HG03103 (cell line): ENCODE measurements around the gene EPHA7.

Experiments used
- ATAC-seq: cut with Tn5 transposase; IDR thresholded peaks from one replicate; pipeline ENCODE4 v1.9.1; 2021; ENCODE audit warnings: low read depth; ENCODE audit not compliant: unreplicated experiment

Gene EPHA7

DNA sequence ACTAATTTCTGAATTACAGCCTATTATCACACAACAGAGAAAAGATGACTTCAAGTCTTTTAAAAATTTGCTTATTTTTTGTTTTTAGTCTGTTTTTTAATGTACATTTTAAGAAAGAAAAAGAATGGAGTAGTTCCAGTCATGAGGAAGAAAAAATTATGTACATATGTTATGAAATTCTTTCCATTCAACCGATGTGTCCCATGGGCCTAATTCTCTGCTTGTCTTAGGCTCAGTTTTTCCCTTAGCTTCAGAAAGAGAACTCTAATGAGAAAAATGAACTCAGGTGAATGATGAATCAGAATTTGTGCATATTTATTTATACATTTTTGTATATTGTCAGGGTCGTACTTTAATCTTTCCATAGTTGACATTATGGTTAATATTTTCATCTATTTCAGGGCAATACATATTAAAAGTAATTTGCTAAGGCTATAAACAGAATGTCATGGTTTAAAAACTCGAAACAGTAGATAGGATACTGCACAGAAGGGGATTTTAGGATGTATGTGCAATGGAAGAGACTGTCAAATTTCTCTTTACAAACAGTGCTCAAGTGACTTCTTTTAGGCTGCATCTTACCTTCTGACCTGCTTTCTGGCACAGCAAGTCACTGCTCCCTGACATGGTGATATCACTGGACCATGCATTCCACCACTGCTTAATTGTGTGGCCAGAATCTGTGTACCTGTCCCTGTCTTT, 153.1 kb downstream of the EPHA7 start:
- no peak for ATAC-seq

DNA sequence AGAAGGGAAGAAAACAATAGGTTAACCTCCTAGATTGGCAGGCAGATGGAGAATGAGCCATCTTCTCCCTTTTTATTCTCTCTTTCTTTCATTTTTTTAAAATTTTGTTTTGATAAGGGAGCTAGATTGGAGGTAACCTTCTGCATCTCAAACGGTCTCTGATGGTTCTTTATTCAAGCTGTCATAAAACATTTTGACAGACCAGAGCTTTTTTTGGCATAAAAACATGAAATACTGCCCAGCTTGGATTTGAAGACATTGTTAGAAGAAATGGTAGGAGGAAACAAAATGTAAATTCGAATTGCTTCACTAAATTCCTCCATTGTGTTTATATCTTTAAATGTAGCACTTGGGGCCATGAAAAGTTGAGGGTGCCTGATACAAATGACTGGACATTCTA, 158.5 kb downstream of the EPHA7 start:
- ATAC-seq, result no peak

- no peak for ATAC-seq
These were observed 160.0 kb downstream of the EPHA7 start for GRCh38 chr6:93259332-93259731.

GRCh38 chr6:93252930-93253329, 166.4 kb downstream of the EPHA7 start:
- ATAC-seq, result no peak

- no peak for ATAC-seq
These were observed 170.7 kb downstream of the EPHA7 start for GRCh38 chr6:93248631-93249030.

DNA sequence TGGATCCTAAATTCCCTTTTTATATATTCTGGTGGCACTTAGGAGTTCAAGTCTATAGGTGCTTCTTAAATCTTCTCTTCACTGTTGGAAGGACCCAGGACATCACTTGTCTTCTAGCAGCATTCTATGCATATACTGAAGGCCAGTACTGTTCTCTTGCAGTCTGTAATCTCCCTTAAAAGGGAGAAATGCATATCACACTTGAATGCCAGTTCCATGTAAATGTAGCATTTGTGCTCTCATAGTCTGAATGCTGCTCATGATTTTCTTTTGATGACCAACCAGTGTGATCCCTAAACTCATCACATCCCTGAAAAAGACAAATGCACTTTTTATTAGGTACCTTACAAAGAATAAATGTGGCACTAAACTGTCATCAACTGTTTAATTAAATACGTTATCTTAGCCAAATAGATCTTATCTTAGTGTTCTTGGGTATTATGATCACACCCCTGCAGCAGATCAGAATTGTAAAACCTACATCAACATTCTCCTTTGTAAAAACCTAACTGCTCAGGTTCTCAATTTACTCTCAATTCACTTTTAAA, 176.1 kb downstream of the EPHA7 start:
- no peak for ATAC-seq

DNA sequence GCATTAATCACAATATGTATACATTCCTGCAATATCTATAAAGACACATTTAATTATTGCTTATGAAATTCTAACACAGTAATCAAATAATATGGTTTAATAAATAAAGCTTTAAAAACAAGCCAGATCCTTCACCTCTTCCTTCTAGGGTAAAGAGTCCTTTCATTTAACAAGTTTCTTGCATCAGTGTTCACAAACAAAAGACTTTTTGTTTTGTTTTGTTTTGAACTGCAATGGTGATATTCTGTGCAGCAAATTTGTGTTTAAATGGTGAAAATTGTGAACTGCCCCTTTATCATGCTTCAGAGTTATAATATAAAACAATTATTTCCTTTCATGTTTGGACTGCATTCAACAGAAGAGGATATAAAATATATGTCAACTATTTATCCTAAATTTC, 177.3 kb downstream of the EPHA7 start:
- ATAC-seq, result no peak

DNA sequence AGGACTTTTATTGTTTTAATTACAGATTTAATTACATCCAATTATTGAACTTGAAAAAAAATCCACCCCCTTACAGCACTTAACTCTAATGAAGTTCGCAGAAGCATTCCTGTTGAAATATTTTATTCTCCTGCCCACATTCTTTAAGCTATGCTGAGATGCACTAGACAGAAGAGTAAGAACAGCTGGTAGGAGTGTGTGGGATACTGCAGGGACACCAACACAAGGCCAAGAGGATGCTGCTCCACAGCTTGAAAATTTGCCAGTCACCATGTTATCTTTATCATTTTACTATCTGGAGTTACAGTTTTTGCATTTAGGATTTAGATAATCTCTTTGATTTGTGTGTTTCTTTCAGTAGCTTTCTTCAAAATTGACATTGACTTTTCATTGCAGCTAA, 180.7 kb downstream of the EPHA7 start:
- no peak for ATAC-seq

- ATAC-seq, result no peak
These were observed 183.6 kb downstream of the EPHA7 start for GRCh38 chr6:93235775-93236174.

DNA sequence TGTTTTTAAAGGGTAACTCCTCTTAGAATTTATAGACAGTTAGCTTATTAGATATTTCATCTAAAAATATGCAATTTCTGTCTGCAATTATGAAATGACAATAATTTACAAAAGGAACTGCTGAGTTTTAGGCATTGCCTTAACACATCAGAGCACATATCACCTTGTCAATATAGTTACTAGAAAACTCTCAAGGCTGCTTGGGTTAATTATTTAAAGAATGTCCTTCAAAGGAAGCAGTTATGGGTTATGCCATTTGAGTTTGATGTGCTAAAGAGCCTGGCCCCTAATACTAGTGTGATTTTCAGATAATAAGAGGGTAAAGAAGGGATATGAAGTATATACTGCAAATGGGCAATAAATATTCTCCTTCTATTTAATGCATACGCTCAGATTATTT, 192.5 kb downstream of the EPHA7 start:
- no peak for ATAC-seq

DNA sequence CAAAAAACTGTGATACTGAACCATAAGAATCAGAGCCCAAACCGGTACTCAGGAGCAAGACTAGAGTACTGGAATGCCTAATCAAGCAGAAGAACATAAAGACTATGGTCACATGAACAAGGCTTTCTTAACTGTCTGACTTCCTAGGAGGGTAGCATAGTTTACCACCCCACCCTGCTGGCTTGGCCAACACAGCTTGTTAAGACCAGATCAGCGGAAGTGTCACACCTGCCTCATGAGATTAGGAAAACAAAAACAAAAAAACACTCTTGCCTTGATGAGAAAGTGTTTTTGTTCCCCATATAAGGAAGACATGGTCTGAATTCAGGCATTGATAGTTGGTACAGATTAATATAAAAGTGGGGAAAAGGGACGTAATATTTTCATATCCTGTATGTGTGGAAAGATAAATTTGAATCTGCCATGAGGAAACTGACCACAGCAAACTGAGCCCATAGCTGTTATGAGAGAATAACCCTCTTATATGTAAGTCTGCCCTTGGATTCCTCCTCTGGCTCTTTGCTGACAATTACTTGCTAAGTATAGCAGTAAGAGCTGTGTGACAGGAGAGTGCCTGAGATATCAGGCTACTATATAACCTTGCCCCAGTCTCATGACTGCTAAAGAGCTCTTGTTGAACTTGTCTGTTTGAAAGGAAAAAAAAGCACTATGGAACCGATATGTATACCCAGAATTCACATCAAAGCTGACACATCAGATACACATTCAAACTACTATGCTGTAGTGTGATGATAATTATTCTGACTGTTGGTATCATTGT, 197.1 kb downstream of the EPHA7 start:
- no peak for ATAC-seq

DNA sequence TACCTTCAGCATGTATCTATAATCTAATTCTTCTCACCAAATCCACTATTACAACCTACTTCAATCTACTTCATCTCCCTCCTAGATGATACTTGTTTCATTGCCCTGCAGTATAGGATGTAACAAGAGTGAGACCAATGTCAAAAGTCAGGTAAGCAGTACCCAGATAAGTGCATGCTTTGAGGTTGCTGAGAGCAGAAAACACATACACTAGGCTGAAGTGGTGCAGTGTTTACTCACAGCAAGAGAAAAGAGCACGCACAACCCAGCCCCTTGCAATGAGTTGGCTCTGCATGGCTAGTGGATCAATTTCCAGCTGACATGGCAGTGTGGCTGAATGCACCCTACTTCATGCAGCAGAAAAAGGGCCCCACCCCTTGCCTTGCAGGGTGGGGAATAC, 199.9 kb downstream of the EPHA7 start:
- no peak for ATAC-seq

GRCh38 chr6:93218096-93218495, 201.3 kb downstream of the EPHA7 start:
- no peak for ATAC-seq

DNA sequence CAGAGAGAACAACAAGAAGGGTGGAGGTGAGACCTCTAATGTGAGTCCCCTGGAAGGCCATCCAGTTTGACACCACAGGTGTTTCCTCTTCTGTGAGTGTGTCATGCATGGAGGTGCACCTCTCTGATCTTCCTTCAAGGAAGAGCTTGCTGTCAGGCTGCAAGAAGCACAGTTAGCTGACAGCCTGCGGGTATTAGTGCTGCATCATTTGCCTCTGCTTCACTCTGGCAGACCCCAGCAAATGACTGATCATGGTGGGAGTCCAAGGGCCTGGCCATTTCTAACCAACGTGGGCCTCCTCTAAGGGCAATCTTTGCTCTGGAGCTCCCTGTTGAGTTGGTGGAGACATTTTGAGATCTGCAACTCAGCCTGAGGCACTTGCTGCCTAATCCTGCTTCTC, 206.3 kb downstream of the EPHA7 start:
- ATAC-seq, result no peak

DNA sequence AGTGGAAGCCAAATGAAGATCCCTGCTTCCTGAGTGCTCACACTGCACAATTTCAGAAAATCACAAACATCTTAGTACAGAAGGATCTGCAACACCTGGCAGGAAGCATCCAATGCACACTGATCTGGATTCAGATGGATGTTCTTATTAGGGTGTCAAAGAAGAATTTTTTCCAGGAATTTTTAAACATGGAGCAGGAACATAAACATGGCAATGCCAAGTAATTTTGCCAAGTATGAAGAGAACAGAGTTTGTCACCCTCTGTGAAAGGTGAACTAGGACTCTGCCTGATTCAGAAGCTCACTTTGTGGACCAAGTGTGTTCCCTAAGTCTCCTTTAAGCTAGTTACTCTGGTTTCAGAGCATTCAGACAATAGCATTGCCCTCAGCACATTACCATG, 208.5 kb downstream of the EPHA7 start:
- no peak for ATAC-seq

- ATAC-seq, result no peak
These were observed 210.0 kb downstream of the EPHA7 start for GRCh38 chr6:93209358-93209757.

- ATAC-seq, result no peak
These were observed 222.9 kb downstream of the EPHA7 start for GRCh38 chr6:93196406-93196970.

GRCh38 chr6:93194480-93194879, 224.9 kb downstream of the EPHA7 start:
- no peak for ATAC-seq

DNA sequence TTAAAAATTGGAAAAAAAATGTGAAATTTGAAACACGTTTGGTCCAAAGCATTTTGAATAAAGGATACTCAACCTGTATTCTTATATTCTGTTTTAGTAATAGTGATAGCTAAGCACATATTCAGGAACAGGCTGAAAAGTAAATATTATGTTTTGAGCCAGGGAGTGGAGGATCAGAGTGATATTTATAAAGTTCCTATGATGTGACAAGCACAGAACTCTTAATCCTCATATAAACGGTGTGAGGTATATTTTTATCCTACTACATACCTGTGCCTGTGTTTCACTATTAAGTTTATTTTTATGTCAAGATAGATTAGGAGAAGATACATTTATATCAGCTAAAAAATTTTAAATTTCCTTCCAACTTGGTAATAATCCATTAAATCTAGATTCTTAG, 225.5 kb downstream of the EPHA7 start:
- no peak for ATAC-seq
